COLO668 (cell line): ENCODE measurements around the gene CPA3.

Source experiments
- DNase-seq: peaks from one replicate; lab custom pipeline; 2025; ENCODE audit not compliant: unreplicated experiment; lab: John Stamatoyannopoulos, UW

Gene CPA3, protein sequence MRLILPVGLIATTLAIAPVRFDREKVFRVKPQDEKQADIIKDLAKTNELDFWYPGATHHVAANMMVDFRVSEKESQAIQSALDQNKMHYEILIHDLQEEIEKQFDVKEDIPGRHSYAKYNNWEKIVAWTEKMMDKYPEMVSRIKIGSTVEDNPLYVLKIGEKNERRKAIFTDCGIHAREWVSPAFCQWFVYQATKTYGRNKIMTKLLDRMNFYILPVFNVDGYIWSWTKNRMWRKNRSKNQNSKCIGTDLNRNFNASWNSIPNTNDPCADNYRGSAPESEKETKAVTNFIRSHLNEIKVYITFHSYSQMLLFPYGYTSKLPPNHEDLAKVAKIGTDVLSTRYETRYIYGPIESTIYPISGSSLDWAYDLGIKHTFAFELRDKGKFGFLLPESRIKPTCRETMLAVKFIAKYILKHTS

GRCh38 chr3:148865049-148865448 lies at the start of gene CPA3:
CPA3 (plus strand) TSS chr3:148865296; CDS start chr3:148865308, 12 bp downstream.
- DNase-seq = no peak

GRCh38 chr3:148815316-148816110 lies 49.6 kb upstream of the CPA3 start:
- no peak for DNase-seq

- DNase-seq = no peak
Observed at GRCh38 chr3:148816427-148816826, 48.7 kb upstream of the CPA3 start.

- DNase-seq = no peak
Observed at GRCh38 chr3:148816981-148817525, 48.0 kb upstream of the CPA3 start.

DNA sequence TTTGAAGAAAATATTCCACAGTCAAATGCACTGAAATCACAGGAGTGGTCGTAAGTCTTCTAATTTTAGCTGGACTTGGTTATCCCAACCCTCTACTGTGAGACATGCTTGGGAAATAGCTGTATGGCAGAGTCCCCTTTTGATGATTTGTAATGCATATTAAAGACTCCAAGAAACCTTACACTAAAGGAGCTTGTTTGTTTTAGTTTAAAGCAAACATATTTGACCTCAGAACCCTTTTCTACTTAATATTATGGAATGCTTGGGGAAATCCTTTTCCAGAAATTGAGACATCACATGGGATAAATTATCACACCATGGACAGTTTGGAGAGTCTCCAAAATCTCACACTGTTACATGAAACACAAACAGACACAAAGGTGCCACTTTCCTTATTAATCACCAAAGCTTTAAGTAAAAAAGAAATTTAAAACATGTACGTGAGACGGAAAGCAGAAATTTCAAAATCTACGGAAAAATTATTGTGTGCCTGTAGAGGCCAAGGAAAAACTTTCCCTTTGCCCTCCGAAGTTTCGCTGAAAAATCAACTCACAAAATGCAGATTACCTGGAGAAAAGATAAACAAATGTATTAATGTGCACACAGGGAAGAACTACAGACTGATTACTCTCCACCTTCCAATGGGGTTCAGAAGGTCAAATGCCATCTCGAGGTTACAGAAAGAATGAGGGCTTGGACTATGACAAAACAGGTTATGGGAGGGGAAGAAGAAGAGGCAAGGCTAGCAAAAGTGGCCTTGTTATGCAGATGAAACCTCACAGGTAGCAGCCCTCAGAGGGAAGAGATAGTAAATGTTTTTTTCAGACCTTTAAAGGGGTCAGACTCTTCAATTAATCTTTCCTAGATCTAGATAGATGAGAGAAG lies 44.5 kb upstream of the CPA3 start:
- DNase-seq = no peak

GRCh38 chr3:148823026-148823425 lies 42.1 kb upstream of the CPA3 start:
- no peak for DNase-seq

DNA sequence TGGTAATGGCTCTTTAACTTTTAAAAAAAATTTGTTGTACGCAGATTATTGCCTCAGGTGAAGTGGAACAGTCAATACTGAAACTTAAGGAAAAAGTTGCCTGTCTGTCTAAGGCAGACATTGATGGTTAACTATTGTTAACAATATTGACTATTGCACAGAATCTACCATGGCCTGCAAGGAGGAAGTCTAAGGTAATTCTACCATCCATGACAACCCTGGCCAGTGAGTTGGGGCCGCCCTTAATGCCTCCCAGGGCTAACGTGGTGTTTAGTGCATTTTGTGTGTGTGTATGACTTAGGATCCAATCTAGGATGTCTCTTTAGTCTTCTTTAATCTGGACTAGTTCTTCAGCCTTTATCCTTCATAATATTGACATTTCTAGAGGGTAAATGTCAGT lies 39.6 kb upstream of the CPA3 start:
- no peak for DNase-seq

DNA sequence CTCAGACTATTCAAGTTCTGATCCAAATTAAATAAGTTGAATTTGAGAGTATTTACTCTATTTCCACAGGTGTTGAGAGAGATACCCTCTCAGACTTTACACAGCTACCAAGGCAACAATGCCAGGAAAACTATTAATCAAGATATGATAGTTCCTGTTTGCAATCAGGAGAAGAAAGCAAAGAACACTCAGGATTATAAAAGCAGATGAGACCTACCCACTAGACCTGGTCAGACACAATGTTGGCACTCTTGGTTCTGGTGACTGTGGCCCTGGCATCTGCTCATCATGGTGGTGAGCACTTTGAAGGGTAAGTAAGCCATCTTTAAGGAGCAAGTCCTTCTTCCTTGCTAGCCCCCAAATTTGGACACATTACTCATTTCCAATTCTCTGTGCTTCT lies 37.5 kb upstream of the CPA3 start, which contains the start of gene CPB1:
Gene CPB1 (plus strand): TSS at position 227 of the 400 bp plus-strand sequence. CDS start 13 bp downstream, at position 240.
- DNase-seq = no peak

GRCh38 chr3:148828136-148828690 lies 36.9 kb upstream of the CPA3 start:
- DNase-seq = no peak

- DNase-seq = no peak
Observed at GRCh38 chr3:148829926-148830325, 35.2 kb upstream of the CPA3 start.

- no peak for DNase-seq
Observed at GRCh38 chr3:148833223-148833622, 31.9 kb upstream of the CPA3 start.

- DNase-seq = no peak
Observed at GRCh38 chr3:148839805-148840204, 25.3 kb upstream of the CPA3 start.

- no peak for DNase-seq
Observed at GRCh38 chr3:148840451-148840850, 24.6 kb upstream of the CPA3 start.

GRCh38 chr3:148845756-148846395 lies 19.2 kb upstream of the CPA3 start:
- no peak for DNase-seq

GRCh38 chr3:148847351-148847750 lies 17.7 kb upstream of the CPA3 start:
- DNase-seq = no peak

- no peak for DNase-seq
Observed at GRCh38 chr3:148848410-148848809, 16.7 kb upstream of the CPA3 start.

- no peak for DNase-seq
Observed at GRCh38 chr3:148852271-148852992, 12.7 kb upstream of the CPA3 start.

GRCh38 chr3:148853076-148853475 lies 12.0 kb upstream of the CPA3 start:
- no peak for DNase-seq

GRCh38 chr3:148854061-148854460 lies 11.0 kb upstream of the CPA3 start:
- no peak for DNase-seq
